Astrocyte (in vitro differentiated cells and primary cell): Measurements from ENCODE around the gene PVR. TPM values are rescaled to one million over a fixed set of nuclear protein-coding genes. Genes with fewer than 3 reads are reported as not detected.

Experiments
- DNase-seq: peaks from one replicate; pipeline ENCODE4 v3.0.0-alpha.2; 2010; ENCODE audit warnings: low read depth
- FAIRE-seq: peaks from 2 replicates; lab custom pipeline; 2011; peaks lifted over from hg19 to GRCh38; lab: Jason Lieb, UNC
- H2AFZ ChIP-seq: 2 replicates; pipeline ENCODE4 v1.6.0; 2012; ENCODE audit warnings: low read depth, low read length, inconsistent platforms
- H3K27ac ChIP-seq: 2 replicates; pipeline ENCODE4 v1.5.1; 2011; ENCODE audit warnings: low read depth, low read length, inconsistent platforms
- H3K27me3 ChIP-seq: 2 replicates; pipeline ENCODE4 v1.6.0; 2011; ENCODE audit warnings: low read length, inconsistent platforms; ENCODE audit not compliant: insufficient read depth
- H3K36me3 ChIP-seq: 2 replicates; pipeline ENCODE4 v1.5.1; 2011; ENCODE audit warnings: low read length, inconsistent platforms; ENCODE audit not compliant: insufficient read depth
- H3K4me1 ChIP-seq: 2 replicates; pipeline ENCODE4 v1.5.1; 2011; ENCODE audit warnings: low read length, inconsistent platforms; ENCODE audit not compliant: insufficient read depth
- H3K4me2 ChIP-seq: 2 replicates; pipeline ENCODE4 v1.6.0; 2012; ENCODE audit warnings: low read length, inconsistent platforms
- H3K4me3 ChIP-seq: 2 replicates; pipeline ENCODE4 v1.5.1; 2011; ENCODE audit warnings: low read depth, mild to moderate bottlenecking, low read length, inconsistent platforms; ENCODE audit not compliant: insufficient read depth
- H3K79me2 ChIP-seq: 2 replicates; pipeline ENCODE4 v1.6.0; 2012; ENCODE audit warnings: mild to moderate bottlenecking, low read length, inconsistent platforms; ENCODE audit not compliant: insufficient read depth
- H3K9ac ChIP-seq: 2 replicates; pipeline ENCODE4 v1.6.0; 2012; ENCODE audit warnings: mild to moderate bottlenecking, low read length, inconsistent platforms
- H3K9me3 ChIP-seq: 2 replicates; pipeline ENCODE4 v1.5.1; 2012; ENCODE audit warnings: low read depth, mild to moderate bottlenecking, low read length, inconsistent platforms; ENCODE audit not compliant: insufficient read depth
- H4K20me1 ChIP-seq: 2 replicates; pipeline ENCODE4 v1.6.0; 2012; ENCODE audit warnings: low read length, inconsistent platforms; ENCODE audit not compliant: insufficient read depth
- H3K27ac Mint-ChIP-seq: one replicate; pipeline ENCODE4 v1.8.0; 2021; ENCODE audit warnings: mild to moderate bottlenecking, mixed read lengths; ENCODE audit not compliant: unreplicated experiment
- H3K27me3 Mint-ChIP-seq: one replicate; pipeline ENCODE4 v1.8.0; 2021; ENCODE audit warnings: low read depth, mixed read lengths; ENCODE audit not compliant: unreplicated experiment
- H3K36me3 Mint-ChIP-seq: one replicate; pipeline ENCODE4 v1.8.0; 2021; ENCODE audit warnings: low read depth, mixed read lengths; ENCODE audit not compliant: unreplicated experiment
- H3K4me1 Mint-ChIP-seq: one replicate; pipeline ENCODE4 v1.8.0; 2021; ENCODE audit warnings: low read depth, mixed read lengths; ENCODE audit not compliant: unreplicated experiment
- H3K4me3 Mint-ChIP-seq: one replicate; pipeline ENCODE4 v1.8.0; 2021; ENCODE audit warnings: mild to moderate bottlenecking, moderate library complexity, mixed read lengths; ENCODE audit not compliant: unreplicated experiment
- H3K9me3 Mint-ChIP-seq: one replicate; pipeline ENCODE4 v1.8.0; 2021; ENCODE audit warnings: mild to moderate bottlenecking, mixed read lengths; ENCODE audit not compliant: unreplicated experiment
- CTCF ChIP-seq: IDR thresholded peaks from 2 replicates; pipeline ENCODE4 v1.5.1; 2011; ENCODE audit warnings: low read depth, mild to moderate bottlenecking, inconsistent platforms, low read length, moderate library complexity; ENCODE audit not compliant: insufficient read depth
- EZH2 ChIP-seq: IDR thresholded peaks from 2 replicates; pipeline ENCODE4 v1.6.1; 2012; ENCODE audit warnings: mild to moderate bottlenecking, low read length, inconsistent platforms; ENCODE audit not compliant: insufficient read depth
- total RNA-seq: library from RNA; stranded (reverse); gene quantifications from 2 replicates; pipeline ENCODE4 v1.2.1, GENCODE V29; 2021

PVR gene
- total RNA-seq, 1 donor from 2014 or later, result 81.6 TPM

GRCh38 chr19:44681992-44682790, 38.5 kb downstream of the PVR start:
- TF ChIP-seq CTCF (no peak), EZH2 (no peak)
- Mint-ChIP-seq H3K27ac (no peak overlapping the region), H3K4me1 (peaks cover 13% of the 10 kb centered on the region), H3K36me3 (peaks cover 12% of the 10 kb centered on the region), H3K9me3 (no peaks in the 10 kb centered on the region), H3K4me3 (no peak overlapping the region), H3K27me3 (no peaks in the 10 kb centered on the region)
- DNase-seq (no peak), FAIRE-seq (no peak)
- Histone ChIP-seq H3K4me3 (no peak overlapping the region), H3K27ac (no peak overlapping the region), H4K20me1 (no peaks in the 10 kb centered on the region), H3K27me3 (no peaks in the 10 kb centered on the region), H2AFZ (no peak overlapping the region), H3K79me2 (no peaks in the 10 kb centered on the region), H3K36me3 (no peaks in the 10 kb centered on the region), H3K4me1 (peaks cover 16% of the 10 kb centered on the region), H3K9ac (no peak overlapping the region), H3K4me2 (no peak overlapping the region), H3K9me3 (no peaks in the 10 kb centered on the region)

GRCh38 chr19:44682807-44683206, 39.1 kb downstream of the PVR start:
- Histone ChIP-seq H3K4me2 (no peak overlapping the region), H3K9me3 (no peaks in the 10 kb centered on the region), H3K27me3 (no peaks in the 10 kb centered on the region), H3K79me2 (no peaks in the 10 kb centered on the region), H2AFZ (no peak overlapping the region), H3K4me1 (peaks cover 12% of the 10 kb centered on the region), H4K20me1 (no peaks in the 10 kb centered on the region), H3K4me3 (no peak overlapping the region), H3K27ac (no peak overlapping the region), H3K36me3 (no peaks in the 10 kb centered on the region), H3K9ac (no peak overlapping the region)
- Mint-ChIP-seq H3K27ac (no peak overlapping the region), H3K4me3 (no peak overlapping the region), H3K4me1 (peaks cover 9% of the 10 kb centered on the region), H3K27me3 (peaks cover under 1% of the 10 kb centered on the region), H3K36me3 (peaks cover 9% of the 10 kb centered on the region), H3K9me3 (no peaks in the 10 kb centered on the region)
- FAIRE-seq (no peak), DNase-seq (no peak)
- TF ChIP-seq CTCF, result no peak
- TF ChIP-seq EZH2, result no peak
